DMS 273 (cell line): ENCODE measurements around the gene SPATA6.

Source experiments
- DNase-seq: peaks from one replicate; lab custom pipeline; 2025; ENCODE audit not compliant: unreplicated experiment; lab: John Stamatoyannopoulos, UW

Gene SPATA6

GRCh38 chr1:48258106-48258505 is 213.9 kb downstream of the SPATA6 start:
- no peak for DNase-seq

- no peak for DNase-seq
Measured at GRCh38 chr1:48254254-48254653, 217.8 kb downstream of the SPATA6 start.

- no peak for DNase-seq
Measured at GRCh38 chr1:48251821-48252220, 220.2 kb downstream of the SPATA6 start.

- DNase-seq, result no peak
Measured at GRCh38 chr1:48251323-48251722, 220.7 kb downstream of the SPATA6 start.

GRCh38 chr1:48250572-48250971 is 221.4 kb downstream of the SPATA6 start:
- DNase-seq, result peak; percentile 14

- DNase-seq, result no peak
Measured at GRCh38 chr1:48249868-48250267, 222.1 kb downstream of the SPATA6 start.

GRCh38 chr1:48248356-48248755 is 223.6 kb downstream of the SPATA6 start:
- no peak for DNase-seq

GRCh38 chr1:48246727-48247126 is 225.3 kb downstream of the SPATA6 start:
- peak; percentile 51 for DNase-seq
